Measurements from ENCODE around the gene TRIM47.

- TF ChIP-seq, protein P1, sequence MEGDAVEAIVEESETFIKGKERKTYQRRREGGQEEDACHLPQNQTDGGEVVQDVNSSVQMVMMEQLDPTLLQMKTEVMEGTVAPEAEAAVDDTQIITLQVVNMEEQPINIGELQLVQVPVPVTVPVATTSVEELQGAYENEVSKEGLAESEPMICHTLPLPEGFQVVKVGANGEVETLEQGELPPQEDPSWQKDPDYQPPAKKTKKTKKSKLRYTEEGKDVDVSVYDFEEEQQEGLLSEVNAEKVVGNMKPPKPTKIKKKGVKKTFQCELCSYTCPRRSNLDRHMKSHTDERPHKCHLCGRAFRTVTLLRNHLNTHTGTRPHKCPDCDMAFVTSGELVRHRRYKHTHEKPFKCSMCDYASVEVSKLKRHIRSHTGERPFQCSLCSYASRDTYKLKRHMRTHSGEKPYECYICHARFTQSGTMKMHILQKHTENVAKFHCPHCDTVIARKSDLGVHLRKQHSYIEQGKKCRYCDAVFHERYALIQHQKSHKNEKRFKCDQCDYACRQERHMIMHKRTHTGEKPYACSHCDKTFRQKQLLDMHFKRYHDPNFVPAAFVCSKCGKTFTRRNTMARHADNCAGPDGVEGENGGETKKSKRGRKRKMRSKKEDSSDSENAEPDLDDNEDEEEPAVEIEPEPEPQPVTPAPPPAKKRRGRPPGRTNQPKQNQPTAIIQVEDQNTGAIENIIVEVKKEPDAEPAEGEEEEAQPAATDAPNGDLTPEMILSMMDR (conservative IDR thresholded peaks at IDR 0.05; ENCODE audit: low read length): no peak
- TF ChIP-seq EZH2phosphoT487 (IDR thresholded peaks at IDR 0.05; ENCODE audit: borderline replicate concordance, low read depth, low read length): no peak
Observed at GRCh38 chr17:75893305-75894048, 15.1 kb upstream of the TRIM47 start.
